MCF 10A (cell line): ENCODE measurements around the gene C17orf67. TPM values are rescaled to one million over a fixed set of nuclear protein-coding genes. Genes with fewer than 3 reads are reported as not detected.
A peak's percentile ranks its signal among the peaks of the same experiment; 100 is the strongest.

ENCODE experiments used
- BruUV-seq: library from RNA; stranded (reverse); fragments of 400-500 nt; replicated peaks from 2 replicates; lab custom pipeline; 2021; lab: Mats Ljungman, UMichigan
- CTCF ChIA-PET: fragments of 300-600 bp; sonication (Branson Sonifier 250); formaldehyde crosslinking; extraction: SDS; loops from one replicate; lab custom pipeline; 2021; ENCODE audit warnings: antibody characterized with exemption, inconsistent platforms; lab: Yijun Ruan, JAX
- POLR2A ChIA-PET: fragments of 300-600, 350-650 bp; sonication (Branson Sonifier 250); formaldehyde crosslinking; extraction: SDS; loops from one replicate; lab custom pipeline; 2020; ENCODE audit warnings: antibody characterized with exemption, inconsistent platforms; lab: Yijun Ruan, JAX
- DNase-seq: peaks from one replicate; pipeline ENCODE4 v3.0.0-alpha.2; 2018; ENCODE audit not compliant: unreplicated experiment
- H3K27ac Mint-ChIP-seq: one replicate; pipeline ENCODE4 v1.8.0; 2022; ENCODE audit warnings: mild to moderate bottlenecking, low read depth, mixed read lengths; ENCODE audit not compliant: unreplicated experiment
- H3K27me3 Mint-ChIP-seq: one replicate; pipeline ENCODE4 v1.8.0; 2022; ENCODE audit warnings: mixed read lengths; ENCODE audit not compliant: insufficient read depth, unreplicated experiment
- H3K36me3 Mint-ChIP-seq: one replicate; pipeline ENCODE4 v1.8.0; 2022; ENCODE audit warnings: mild to moderate bottlenecking, moderate library complexity, mixed read lengths; ENCODE audit not compliant: insufficient read depth, unreplicated experiment
- H3K4me1 Mint-ChIP-seq: one replicate; pipeline ENCODE4 v1.8.0; 2022; ENCODE audit warnings: mixed read lengths; ENCODE audit not compliant: insufficient read depth, unreplicated experiment
- H3K4me3 Mint-ChIP-seq: one replicate; pipeline ENCODE4 v1.8.0; 2022; ENCODE audit warnings: mild to moderate bottlenecking, moderate library complexity, mixed read lengths; ENCODE audit not compliant: unreplicated experiment
- H3K9me3 Mint-ChIP-seq: one replicate; pipeline ENCODE4 v1.8.0; 2022; ENCODE audit warnings: mixed read lengths; ENCODE audit not compliant: unreplicated experiment
- CTCF ChIP-seq: fragments of 200-600 bp; IDR thresholded peaks from one replicate; pipeline ENCODE4 v1.8.0; 2022; ENCODE audit warnings: antibody characterized with exemption, mild to moderate bottlenecking; ENCODE audit not compliant: unreplicated experiment
- intact Hi-C: fragments of 100-400 bp; cut with micrococcal nuclease; formaldehyde crosslinking; loops from 2 replicates; pipeline ENCODE4 v1.14.1; 2022
- total RNA-seq: library from RNA; stranded (reverse); gene quantifications from 2 replicates; pipeline ENCODE4 v1.2.3, GENCODE V29; 2022

The C17orf67 gene
- total RNA-seq, 1 experiment from 2014 or later: 3.3 TPM

- H3K27me3 Mint-ChIP-seq: no peaks in the 10 kb centered on the region
- POLR2A ChIA-PET: interaction anchor here (0.6 to 3.0 kb wide), 6 partner anchors 10 to 1197 kb away, joined by 3 to 29 read pairs (median 6); partner anchors contain the start of genes C17orf67 and DGKE
- intact Hi-C loops: no loop called here
- H3K36me3 Mint-ChIP-seq: peaks cover 10% of the 10 kb centered on the region
- TF ChIP-seq CTCF: no peak
- H3K4me3 Mint-ChIP-seq: no peak overlapping the region
- CTCF ChIA-PET: interaction anchor here (0.6 to 3.1 kb wide), 5 partner anchors 10 to 452 kb away, joined by 3 to 18 read pairs (median 4); no protein-coding TSS in a partner anchor
- DNase-seq: no peak
- no peaks in the 10 kb centered on the region for H3K9me3 Mint-ChIP-seq
- peaks cover 12% of the 10 kb centered on the region for H3K4me1 Mint-ChIP-seq
- no TSS peak for BruUV-seq
- H3K27ac Mint-ChIP-seq: no peak overlapping the region
Observed at GRCh38 chr17:56809106-56809819, 24.5 kb downstream of the C17orf67 start.

DNA sequence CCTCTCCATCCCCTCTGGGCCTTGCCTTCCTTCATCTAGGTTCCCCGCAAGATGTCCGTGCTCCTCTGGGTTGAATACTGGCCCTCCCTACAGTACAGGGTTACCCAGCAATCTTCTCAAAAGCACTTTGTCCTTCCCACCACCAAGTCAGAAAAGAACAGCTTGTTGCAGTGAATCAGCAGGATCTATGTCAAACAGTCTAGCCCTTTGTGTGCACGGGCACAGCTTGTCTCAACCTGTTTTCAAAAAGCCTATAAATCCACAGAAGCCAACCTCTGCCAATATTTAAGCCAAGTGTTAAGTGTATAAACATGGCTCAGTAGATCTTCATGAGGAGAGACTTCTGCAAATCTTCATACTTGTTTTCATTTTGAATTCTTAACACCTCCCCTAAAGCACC lies 25.2 kb downstream of the C17orf67 start:
- ChIA-PET POLR2A (interaction anchor here (0.6 to 3.0 kb wide), 8 partner anchors 11 to 1198 kb away, joined by 3 to 29 read pairs (median 4); partner anchors contain the start of genes C17orf67 and DGKE), CTCF (interaction anchor here (0.6 to 3.1 kb wide), 7 partner anchors 11 to 936 kb away, joined by 3 to 18 read pairs (median 4); no protein-coding TSS in a partner anchor)
- no peaks in the 10 kb centered on the region for H3K27me3 Mint-ChIP-seq
- no TSS peak for BruUV-seq
- peaks cover 10% of the 10 kb centered on the region for H3K36me3 Mint-ChIP-seq
- H3K4me1 Mint-ChIP-seq: peaks cover 12% of the 10 kb centered on the region
- intact Hi-C loops: no loop called here
- H3K27ac Mint-ChIP-seq: no peak overlapping the region
- no peak for TF ChIP-seq CTCF
- no peak overlapping the region for H3K4me3 Mint-ChIP-seq
- H3K9me3 Mint-ChIP-seq: no peaks in the 10 kb centered on the region
- peak; percentile 69 for DNase-seq

GRCh38 chr17:56807723-56808122 lies 26.0 kb downstream of the C17orf67 start:
- no TSS peak for BruUV-seq
- H3K4me1 Mint-ChIP-seq: peaks cover 12% of the 10 kb centered on the region
- DNase-seq: no peak
- POLR2A ChIA-PET: interaction anchor here (0.6 to 3.0 kb wide), 6 partner anchors 10 to 92 kb away, joined by 3 to 29 read pairs (median 4); partner anchors contain the start of genes C17orf67 and DGKE
- CTCF ChIA-PET: interaction anchor here (0.6 to 3.1 kb wide), 3 partner anchors 11 to 212 kb away, joined by 4 to 18 read pairs (median 5); no protein-coding TSS in a partner anchor
- no peak overlapping the region for H3K27ac Mint-ChIP-seq
- H3K36me3 Mint-ChIP-seq: peaks cover 10% of the 10 kb centered on the region
- H3K27me3 Mint-ChIP-seq: no peaks in the 10 kb centered on the region
- TF ChIP-seq CTCF: no peak
- no peaks in the 10 kb centered on the region for H3K9me3 Mint-ChIP-seq
- intact Hi-C loops: no loop called here
- no peak overlapping the region for H3K4me3 Mint-ChIP-seq

DNA sequence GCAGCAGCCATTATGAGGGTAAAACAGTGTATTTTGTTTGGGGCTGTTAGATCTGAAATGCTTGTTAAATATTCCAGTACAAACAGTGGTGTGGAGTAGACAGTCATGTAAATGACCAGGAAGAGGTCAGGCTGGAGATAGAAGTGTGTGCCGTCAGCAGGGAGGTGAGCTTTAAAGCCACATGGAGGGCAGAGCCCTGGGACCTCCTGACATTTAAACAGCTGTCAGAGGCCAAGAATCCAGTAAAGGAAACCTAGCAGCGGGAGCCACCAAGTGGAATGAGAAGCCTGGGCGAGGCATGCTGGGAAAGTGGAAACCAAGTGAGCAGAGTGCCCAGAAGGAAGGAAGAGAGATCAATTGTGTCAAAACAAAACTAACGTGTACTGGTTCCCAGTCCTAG lies 26.8 kb downstream of the C17orf67 start:
- TF ChIP-seq CTCF: no peak
- peaks cover 10% of the 10 kb centered on the region for H3K36me3 Mint-ChIP-seq
- BruUV-seq: no TSS peak
- no peaks in the 10 kb centered on the region for H3K9me3 Mint-ChIP-seq
- intact Hi-C loops: no loop called here
- ChIA-PET POLR2A (interaction anchor here (1.0 to 3.0 kb wide), 3 partner anchors 10 to 107 kb away, joined by 3 to 29 read pairs (median 5); partner anchors contain the start of gene TRIM25), CTCF (interaction anchor here (0.6 to 3.1 kb wide), 3 partner anchors 12 to 212 kb away, joined by 4 to 18 read pairs (median 5); no protein-coding TSS in a partner anchor)
- no peak overlapping the region for H3K4me3 Mint-ChIP-seq
- peaks cover 12% of the 10 kb centered on the region for H3K4me1 Mint-ChIP-seq
- no peaks in the 10 kb centered on the region for H3K27me3 Mint-ChIP-seq
- DNase-seq: no peak
- H3K27ac Mint-ChIP-seq: no peak overlapping the region
